ENCODE results near the gene FBP1.

GRCh38 chr9:94631599-94631998, 7.7 kb downstream of the FBP1 start:
- no peak for TF ChIP-seq POLR2A (IDR thresholded peaks at IDR 0.05; ENCODE audit: low read length)
- TF ChIP-seq GATA1 (IDR thresholded peaks at IDR 0.05; ENCODE audit: low read depth, low read length), result no peak
